CD8-positive, alpha-beta memory T cell (primary cell): ENCODE results near the gene LPAR1. TPM values are rescaled to one million over a fixed set of nuclear protein-coding genes. Genes with fewer than 3 reads are reported as not detected.
"Not testable (repeated sequence)": the region's sequence is repeated elsewhere in the genome, so short reads cannot be mapped to it uniquely, and the experiment has no call there.

ENCODE experiments used
- CTCF ChIA-PET: fragments of 350-600 bp; sonication (Branson Sonifier 250); formaldehyde crosslinking; loops from one replicate; lab custom pipeline; 2021; ENCODE audit warnings: antibody characterized with exemption; lab: Charles Lee
- POLR2A ChIA-PET: fragments of 350-600 bp; sonication (Branson Sonifier 250); formaldehyde crosslinking; loops from one replicate; lab custom pipeline; 2021; ENCODE audit warnings: antibody characterized with exemption; lab: Charles Lee
- DNase-seq, 5 donors: peaks; one replicate each; pipeline versions ENCODE4 v3.0.0 to v3.0.0-alpha.2; 2020 to 2022; ENCODE audit warnings: mixed read lengths in 1 of 5
- H3K27ac ChIP-seq: one replicate; pipeline ENCODE4 v1.7.0; 2013; ENCODE audit warnings: low read depth, mild to moderate bottlenecking, low read length, moderate library complexity
- H3K27me3 ChIP-seq: 2 replicates; pipeline ENCODE4 v1.7.0; 2013; ENCODE audit warnings: low read length, mild to moderate bottlenecking; ENCODE audit not compliant: insufficient read depth, poor library complexity, severe bottlenecking
- H3K36me3 ChIP-seq: 2 replicates; pipeline ENCODE4 v1.7.0; 2013; ENCODE audit warnings: mild to moderate bottlenecking, low read length, moderate library complexity; ENCODE audit not compliant: insufficient read depth
- H3K4me1 ChIP-seq: 2 replicates; pipeline ENCODE4 v1.7.0; 2013; ENCODE audit warnings: mild to moderate bottlenecking, low read length, moderate library complexity; ENCODE audit not compliant: insufficient read depth
- H3K4me3 ChIP-seq: 2 replicates; pipeline ENCODE4 v1.7.0; 2013; ENCODE audit warnings: mild to moderate bottlenecking, low read length
- H3K9me3 ChIP-seq: 2 replicates; pipeline ENCODE4 v1.7.0; 2013; ENCODE audit warnings: mild to moderate bottlenecking, low read length
- H3K27ac Mint-ChIP-seq, 8 donors: one replicate each; pipeline ENCODE4 v1.8.0; 2020 to 2021; ENCODE audit warnings: mixed read lengths in 8 of 8, mild to moderate bottlenecking in 6 of 8, inconsistent platforms in 3 of 8, moderate library complexity in 3 of 8
- H3K27me3 Mint-ChIP-seq, 2 donors: one replicate each; pipeline ENCODE4 v1.8.0; 2020 to 2021; ENCODE audit warnings: mixed read lengths in 2 of 2, mild to moderate bottlenecking in 1 of 2, moderate library complexity in 1 of 2
- H3K36me3 Mint-ChIP-seq, 3 donors: one replicate each; pipeline ENCODE4 v1.8.0; 2020 to 2021; ENCODE audit warnings: mixed read lengths in 3 of 3, inconsistent platforms in 1 of 3, mild to moderate bottlenecking in 1 of 3
- H3K4me1 Mint-ChIP-seq, 3 donors: one replicate each; pipeline ENCODE4 v1.8.0; 2020 to 2021; ENCODE audit warnings: mixed read lengths in 3 of 3, inconsistent platforms in 1 of 3, mild to moderate bottlenecking in 1 of 3
- H3K4me3 Mint-ChIP-seq, 7 donors: one replicate each; pipeline ENCODE4 v1.8.0; 2020 to 2021; ENCODE audit warnings: mixed read lengths in 7 of 7, mild to moderate bottlenecking in 6 of 7, moderate library complexity in 4 of 7, inconsistent platforms in 2 of 7
- H3K9me3 Mint-ChIP-seq, 5 donors: one replicate each; pipeline ENCODE4 v1.8.0; 2020 to 2022; ENCODE audit warnings: mixed read lengths in 5 of 5, mild to moderate bottlenecking in 3 of 5, moderate library complexity in 2 of 5, inconsistent platforms in 1 of 5
- polyA plus RNA-seq: library from polyadenylated mRNA; unstranded; fragments of 300-500 nt; fragmentation: Illumina TruSeq; gene quantifications from one replicate; pipeline ENCODE4 v1.2.3, GENCODE V29; 2021
- total RNA-seq, 2 experiments: library from RNA; stranded (reverse); gene quantifications; one replicate each; pipeline ENCODE4 v1.2.3, GENCODE V29; 2021

Gene LPAR1
- total and polyA plus RNA-seq, 3 experiments from 2014 or later = not detected

GRCh38 chr9:110825129-110825528, 213.1 kb downstream of the LPAR1 start:
- H3K4me1 ChIP-seq, DNase-seq, H3K4me3 ChIP-seq, H3K36me3 ChIP-seq, H3K27me3 ChIP-seq, POLR2A ChIA-PET, H3K4me3 Mint-ChIP-seq, H3K9me3 ChIP-seq, H3K36me3 Mint-ChIP-seq, CTCF ChIA-PET, H3K9me3 Mint-ChIP-seq, H3K4me1 Mint-ChIP-seq, H3K27ac Mint-ChIP-seq, H3K27ac ChIP-seq, H3K27me3 Mint-ChIP-seq: not testable (repeated sequence)
